Loucy (cell line): ENCODE data around the gene BCAR3.
"Not testable (repeated sequence)": the region's sequence is repeated elsewhere in the genome, so short reads cannot be mapped to it uniquely, and the experiment has no call there.

Source experiments
- H2AFZ ChIP-seq: fragments of 200-600 bp; sonication (generic); 2 replicates; pipeline ENCODE4 v1.6.0; 2016; ENCODE audit warnings: antibody characterized with exemption, mild to moderate bottlenecking, low read length, moderate library complexity
- H3F3A ChIP-seq: fragments of 200-600 bp; 2 replicates; pipeline ENCODE4 v1.6.0; 2016; ENCODE audit warnings: antibody characterized with exemption, low read depth, mild to moderate bottlenecking
- H3K27me3 ChIP-seq: fragments of 200-600 bp; sonication (generic); 2 replicates; pipeline ENCODE4 v1.6.1; 2014; ENCODE audit warnings: low read length, mild to moderate bottlenecking; ENCODE audit not compliant: insufficient read depth, poor library complexity, severe bottlenecking
- H3K36me3 ChIP-seq: fragments of 200-600 bp; sonication (generic); 2 replicates; pipeline ENCODE4 v1.6.1; 2016; ENCODE audit warnings: low read length; ENCODE audit not compliant: insufficient read depth
- H3K4me1 ChIP-seq: fragments of 200-600 bp; sonication (generic); 2 replicates; pipeline ENCODE4 v1.5.1; 2014; ENCODE audit warnings: low read length, mild to moderate bottlenecking; ENCODE audit not compliant: insufficient read depth, poor library complexity, severe bottlenecking
- H3K4me2 ChIP-seq: fragments of 200-600 bp; sonication (generic); 2 replicates; pipeline ENCODE4 v1.6.0; 2014; ENCODE audit warnings: antibody characterized with exemption, low read length, low read depth, mild to moderate bottlenecking; ENCODE audit not compliant: poor library complexity, severe bottlenecking
- H3K4me3 ChIP-seq: fragments of 200-600 bp; sonication (generic); 2 replicates; pipeline ENCODE4 v1.5.1; 2014; ENCODE audit warnings: low read length, mild to moderate bottlenecking, mixed read lengths; ENCODE audit not compliant: poor library complexity, severe bottlenecking
- H3K79me2 ChIP-seq: fragments of 200-600 bp; sonication (generic); 2 replicates; pipeline ENCODE4 v1.6.1; 2014; ENCODE audit warnings: low read length; ENCODE audit not compliant: insufficient read depth
- H3K9ac ChIP-seq: fragments of 200-600 bp; sonication (generic); 2 replicates; pipeline ENCODE4 v1.6.0; 2014; ENCODE audit warnings: mild to moderate bottlenecking, low read depth, low read length, moderate library complexity; ENCODE audit not compliant: poor library complexity, severe bottlenecking
- H3K9me2 ChIP-seq: fragments of 200-600 bp; sonication (generic); replicated peaks from 2 replicates; pipeline ENCODE4 v1.6.1; 2016; ENCODE audit warnings: low read depth, low read length, mixed read lengths
- H3K9me3 ChIP-seq: fragments of 200-600 bp; sonication (generic); 2 replicates; pipeline ENCODE4 v1.6.1; 2014; ENCODE audit warnings: mild to moderate bottlenecking, antibody characterized with exemption, low read length, low read depth; ENCODE audit not compliant: insufficient read depth
- H4K20me1 ChIP-seq: fragments of 200-600 bp; sonication (generic); 2 replicates; pipeline ENCODE4 v1.6.0; 2014; ENCODE audit warnings: antibody characterized with exemption, low read length, mild to moderate bottlenecking; ENCODE audit not compliant: insufficient read depth, poor library complexity, severe bottlenecking
- EZH2phosphoT487 ChIP-seq: fragments of 200-600 bp; IDR thresholded peaks from 2 replicates; pipeline ENCODE4 v1.6.1; 2018; ENCODE audit warnings: antibody characterized with exemption, mild to moderate bottlenecking, moderate library complexity, borderline replicate concordance
- TF ChIP-seq, protein P1 (sequence below): fragments of 200-600 bp; sonication (generic); conservative IDR thresholded peaks from 2 replicates; pipeline ENCODE4 v1.5.1; 2014; ENCODE audit warnings: mild to moderate bottlenecking, antibody characterized with exemption, low read length

The BCAR3 gene

DNA sequence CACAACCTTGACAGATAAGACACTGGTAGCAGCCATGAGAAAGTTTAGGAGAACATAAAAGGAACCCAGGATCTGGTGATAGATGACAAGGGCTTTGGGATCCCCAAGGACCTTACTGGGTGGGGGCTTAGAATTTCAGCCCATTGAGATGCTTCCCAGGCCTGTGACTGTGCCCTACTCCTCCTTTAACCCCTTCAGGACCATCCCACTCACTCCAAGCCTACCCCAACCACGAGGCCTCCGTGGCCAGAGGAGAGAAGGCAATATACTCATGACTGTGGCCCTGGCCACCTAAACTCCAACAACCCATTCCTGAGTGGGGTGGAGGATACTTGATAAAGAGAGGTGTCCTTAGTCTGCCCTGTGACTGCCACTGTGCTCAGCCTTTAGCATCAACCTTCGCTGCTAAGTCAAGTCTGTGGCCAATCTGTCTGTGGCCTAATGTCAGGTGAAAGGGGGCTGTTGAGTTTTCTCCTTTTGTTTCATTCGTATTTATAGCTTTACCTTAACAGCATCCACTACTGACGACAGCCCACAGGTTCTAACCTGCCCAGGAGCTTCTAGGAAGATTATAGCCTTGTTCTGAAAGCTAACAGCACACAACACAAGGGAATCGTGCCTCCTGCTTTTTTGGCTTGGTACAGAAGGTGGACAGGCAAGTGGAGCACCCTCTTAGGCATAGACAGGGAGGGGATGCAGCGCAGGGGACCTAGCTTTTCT, 16.9 kb upstream of the BCAR3 start:
- no peak overlapping the region for H2AFZ ChIP-seq
- no peaks in the 10 kb centered on the region for H3K79me2 ChIP-seq
- H3K4me2 ChIP-seq, result no peak overlapping the region
- no peaks in the 10 kb centered on the region for H3K4me1 ChIP-seq
- no peaks in the 10 kb centered on the region for H3K9me2 ChIP-seq
- TF ChIP-seq, protein P1, sequence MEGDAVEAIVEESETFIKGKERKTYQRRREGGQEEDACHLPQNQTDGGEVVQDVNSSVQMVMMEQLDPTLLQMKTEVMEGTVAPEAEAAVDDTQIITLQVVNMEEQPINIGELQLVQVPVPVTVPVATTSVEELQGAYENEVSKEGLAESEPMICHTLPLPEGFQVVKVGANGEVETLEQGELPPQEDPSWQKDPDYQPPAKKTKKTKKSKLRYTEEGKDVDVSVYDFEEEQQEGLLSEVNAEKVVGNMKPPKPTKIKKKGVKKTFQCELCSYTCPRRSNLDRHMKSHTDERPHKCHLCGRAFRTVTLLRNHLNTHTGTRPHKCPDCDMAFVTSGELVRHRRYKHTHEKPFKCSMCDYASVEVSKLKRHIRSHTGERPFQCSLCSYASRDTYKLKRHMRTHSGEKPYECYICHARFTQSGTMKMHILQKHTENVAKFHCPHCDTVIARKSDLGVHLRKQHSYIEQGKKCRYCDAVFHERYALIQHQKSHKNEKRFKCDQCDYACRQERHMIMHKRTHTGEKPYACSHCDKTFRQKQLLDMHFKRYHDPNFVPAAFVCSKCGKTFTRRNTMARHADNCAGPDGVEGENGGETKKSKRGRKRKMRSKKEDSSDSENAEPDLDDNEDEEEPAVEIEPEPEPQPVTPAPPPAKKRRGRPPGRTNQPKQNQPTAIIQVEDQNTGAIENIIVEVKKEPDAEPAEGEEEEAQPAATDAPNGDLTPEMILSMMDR, result no peak
- no peak for TF ChIP-seq EZH2phosphoT487
- no peaks in the 10 kb centered on the region for H3K9me3 ChIP-seq
- H3F3A ChIP-seq, result no peaks in the 10 kb centered on the region
- no peak overlapping the region for H3K9ac ChIP-seq
- H3K36me3 ChIP-seq, result no peaks in the 10 kb centered on the region
- H3K27me3 ChIP-seq, result no peaks in the 10 kb centered on the region
- no peaks in the 10 kb centered on the region for H4K20me1 ChIP-seq
- H3K4me3 ChIP-seq, result no peak overlapping the region

GRCh38 chr1:93697566-93697965, 15.9 kb upstream of the BCAR3 start:
- H3K4me3 ChIP-seq, H3K79me2 ChIP-seq, H3K9me3 ChIP-seq, H3F3A ChIP-seq, H3K9me2 ChIP-seq, H3K27me3 ChIP-seq, H3K4me1 ChIP-seq, H3K4me2 ChIP-seq, H3K9ac ChIP-seq, H2AFZ ChIP-seq, H4K20me1 ChIP-seq, H3K36me3 ChIP-seq: not testable (repeated sequence)

DNA sequence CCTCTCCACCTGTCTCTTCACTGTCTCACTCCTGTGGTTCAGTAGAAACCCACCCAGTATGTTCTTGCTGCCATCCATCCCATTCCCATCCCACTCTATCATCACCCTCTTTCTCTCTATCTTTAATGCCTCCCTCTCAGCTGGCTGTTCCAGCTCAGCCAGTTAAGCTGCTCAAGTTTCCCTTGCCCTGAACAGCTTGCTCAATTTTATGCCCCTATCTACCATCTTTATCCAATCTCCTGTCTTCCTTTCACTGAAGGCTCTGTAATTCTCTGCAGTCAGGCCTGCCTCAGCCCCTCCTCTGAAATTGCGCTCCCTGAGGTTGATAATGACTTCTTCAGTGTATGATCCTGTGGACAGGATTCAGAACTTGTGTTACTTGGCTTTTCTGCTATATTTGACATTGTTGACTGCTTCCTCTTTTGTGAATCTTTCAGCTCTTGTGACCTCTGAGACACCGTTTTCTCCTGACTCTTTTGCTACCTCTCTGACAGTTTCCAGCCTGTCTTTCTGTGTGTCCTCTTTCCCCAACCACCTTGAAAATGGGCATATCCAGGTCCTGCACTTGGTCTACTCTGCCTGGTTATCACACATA, 13.9 kb upstream of the BCAR3 start:
- Histone ChIP-seq H3K4me3 (no peak overlapping the region), H3K4me2 (no peak overlapping the region), H3K36me3 (no peaks in the 10 kb centered on the region), H3K9me3 (no peaks in the 10 kb centered on the region), H3K79me2 (no peaks in the 10 kb centered on the region), H3F3A (no peaks in the 10 kb centered on the region), H3K9ac (no peak overlapping the region), H4K20me1 (no peaks in the 10 kb centered on the region), H2AFZ (no peak overlapping the region), H3K27me3 (no peaks in the 10 kb centered on the region), H3K9me2 (no peaks in the 10 kb centered on the region), H3K4me1 (peaks cover 24% of the 10 kb centered on the region)
- no peak for TF ChIP-seq EZH2phosphoT487
- TF ChIP-seq, protein P1, result no peak

- no peak overlapping the region for H2AFZ ChIP-seq
- no peaks in the 10 kb centered on the region for H3K79me2 ChIP-seq
- no peak overlapping the region for H3K4me2 ChIP-seq
- TF ChIP-seq, protein P1, result no peak
- no peak for TF ChIP-seq EZH2phosphoT487
- no peaks in the 10 kb centered on the region for H3F3A ChIP-seq
- no peak overlapping the region for H3K9ac ChIP-seq
- H3K4me1 ChIP-seq, result peaks cover 24% of the 10 kb centered on the region
- H3K4me3 ChIP-seq, result no peak overlapping the region
- H3K36me3 ChIP-seq, result no peaks in the 10 kb centered on the region
- no peaks in the 10 kb centered on the region for H3K9me3 ChIP-seq
- H3K27me3 ChIP-seq, result no peaks in the 10 kb centered on the region
- H3K9me2 ChIP-seq, result no peaks in the 10 kb centered on the region
- H4K20me1 ChIP-seq, result no peaks in the 10 kb centered on the region
These were observed 13.2 kb upstream of the BCAR3 start for GRCh38 chr1:93694819-93695218.
